HepG2 (cell line): Measurements from ENCODE around the gene CCDC158. TPM values are rescaled to one million over a fixed set of nuclear protein-coding genes. Genes with fewer than 3 reads are reported as not detected.

Experiments
- BORCS8-MEF2B ChIP-seq: sonication (generic); formaldehyde crosslinking; IDR thresholded peaks from 2 replicates; pipeline ENCODE4 v1.8.0; 2022; ENCODE audit warnings: mild to moderate bottlenecking, missing genetic modification reagents
- GTF2F1 ChIP-seq: fragments of 150-350 bp; IDR thresholded peaks from 2 replicates; pipeline ENCODE4 v1.6.1; 2014; ENCODE audit warnings: low read length
- KLF15 ChIP-seq: sonication (generic); formaldehyde crosslinking; IDR thresholded peaks from 2 replicates; pipeline ENCODE4 v1.8.1; 2023; ENCODE audit warnings: borderline replicate concordance, mild to moderate bottlenecking, inconsistent platforms, missing genetic modification reagents, mixed read lengths
- PRDM15 ChIP-seq: sonication (generic); formaldehyde crosslinking; IDR thresholded peaks from 2 replicates; pipeline ENCODE4 v1.4.0; 2020; ENCODE audit warnings: missing genetic modification reagents
- RFX3 ChIP-seq: IDR thresholded peaks from 2 replicates; pipeline ENCODE4 v1.6.1; 2016; ENCODE audit warnings: missing biosample characterization, missing genetic modification reagents
- ZNF20 ChIP-seq: sonication (generic); formaldehyde crosslinking; IDR thresholded peaks from 2 replicates; pipeline ENCODE4 v1.4.0; 2020; ENCODE audit warnings: mild to moderate bottlenecking, moderate library complexity, missing genetic modification reagents
- ZNF276 ChIP-seq: sonication (generic); formaldehyde crosslinking; IDR thresholded peaks from 2 replicates; pipeline ENCODE4 v1.4.0; 2020; ENCODE audit warnings: mild to moderate bottlenecking, low read depth, missing genetic modification reagents
- ZNF460 ChIP-seq: sonication (generic); formaldehyde crosslinking; IDR thresholded peaks from 2 replicates; pipeline ENCODE4 v1.5.1; 2020; ENCODE audit warnings: missing genetic modification reagents, mild to moderate bottlenecking, borderline replicate concordance
- ZNF768 ChIP-seq: sonication (generic); formaldehyde crosslinking; IDR thresholded peaks from 2 replicates; pipeline ENCODE4 v1.4.0; 2020; ENCODE audit warnings: missing genetic modification reagents
- polyA plus RNA-seq, 8 experiments: library from polyadenylated mRNA; depleted of rRNA in 3 of 8; stranded (reverse) in 7 of 8; unstranded in 1 of 8; fragments of >200 nt; fragmentation: Illumina TruSeq in 4 of 8; extraction: Trizol in 4 of 8; gene quantifications; 2 replicates each; pipeline versions ENCODE4 v1.2.1 to v1.2.3, GENCODE V29; 2011 to 2016; ENCODE audit warnings: low read depth in 4 of 8, missing spikeins in 1 of 8, mixed read lengths in 1 of 8; ENCODE audit not compliant: insufficient read depth in 1 of 8
- total RNA-seq, 5 experiments: library from RNA; depleted of rRNA; stranded (reverse); fragments of >200 nt; fragmentation: Illumina TruSeq; extraction: Trizol; gene quantifications; 2 replicates each; pipeline ENCODE4 v1.2.3, GENCODE V29; 2016; ENCODE audit warnings: low read depth in 1 of 5
- TF ChIP-seq, protein P1 (sequence below): sonication (generic); formaldehyde crosslinking; IDR thresholded peaks from 2 replicates; pipeline ENCODE4 v1.4.0; 2020; ENCODE audit warnings: mild to moderate bottlenecking, missing genetic modification reagents
- TF ChIP-seq, protein P2 (sequence below), 2 experiments: sonication (generic) in 1 of 2; formaldehyde crosslinking in 1 of 2; IDR thresholded peaks; 2 replicates each; pipeline versions ENCODE4 v1.4.0 to v1.6.1; 2018 to 2020; ENCODE audit warnings: missing genetic modification reagents in 2 of 2, borderline replicate concordance in 1 of 2, low read depth in 1 of 2, mild to moderate bottlenecking in 1 of 2, missing biosample characterization in 1 of 2
- TF ChIP-seq, protein P3 (sequence below): sonication (generic); formaldehyde crosslinking; IDR thresholded peaks from 2 replicates; pipeline ENCODE4 v1.8.0; 2022; ENCODE audit warnings: missing genetic modification reagents, mild to moderate bottlenecking, inconsistent platforms, borderline replicate concordance
- TF ChIP-seq, protein P4 (sequence below): sonication (generic); formaldehyde crosslinking; IDR thresholded peaks from 2 replicates; pipeline ENCODE4 v1.8.1; 2023; ENCODE audit warnings: mild to moderate bottlenecking, missing genetic modification reagents

CCDC158 gene
- total and polyA plus RNA-seq, 2 of the 13 experiments (the other 11 are each of a cell fraction or from before 2014, with no cell fraction given) = not detected

DNA sequence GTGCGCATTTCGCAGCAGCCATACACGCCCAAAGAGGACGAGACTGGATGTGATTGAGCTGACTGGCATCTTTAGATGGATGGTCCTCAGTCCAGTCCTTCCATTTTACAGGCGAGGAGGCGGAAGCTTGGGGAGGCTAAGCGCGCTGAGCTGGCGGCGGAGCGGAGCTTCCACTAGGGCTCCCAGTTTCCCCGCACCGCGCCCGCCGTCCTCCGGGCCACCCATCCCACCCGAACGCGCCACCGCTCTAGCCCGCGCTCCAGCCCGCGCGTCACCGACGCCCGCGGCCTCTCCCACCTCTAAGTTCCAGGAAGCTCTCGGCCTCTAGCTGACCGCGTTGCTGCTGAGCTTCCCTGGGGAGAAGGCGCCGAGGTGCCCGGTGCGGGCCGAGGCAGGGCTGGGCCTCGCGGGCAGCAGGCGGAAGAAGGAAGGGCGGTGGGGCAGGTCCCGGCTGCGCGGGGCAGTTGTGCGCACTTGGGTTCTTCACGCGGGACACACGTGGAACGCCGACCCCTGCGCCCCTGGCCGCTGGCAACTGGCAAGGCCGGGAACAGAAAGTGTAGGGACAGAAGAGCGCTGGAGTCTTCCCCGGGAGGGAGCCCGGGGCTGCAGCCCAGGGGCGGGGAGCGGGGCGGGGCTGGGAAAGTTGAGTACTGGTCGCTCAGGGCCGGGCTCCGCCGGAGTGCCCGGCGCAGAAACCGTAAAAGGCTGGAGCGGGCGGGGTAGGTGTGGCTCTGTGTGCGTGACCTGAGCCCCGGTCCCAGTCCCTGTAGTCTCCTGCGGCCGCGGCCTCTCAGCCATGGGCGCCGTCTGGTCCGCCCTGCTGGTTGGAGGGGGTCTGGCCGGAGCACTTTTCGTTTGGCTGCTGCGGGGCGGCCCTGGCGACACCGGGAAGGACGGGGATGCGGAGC, 114.7 kb downstream of the CCDC158 start, which contains the start of gene STBD1 (continued):
- TF ChIP-seq BORCS8-MEF2B = peak; percentile 81
- 0 out of 2 replicates have a peak, but pooled peaks have one; percentile 24 for TF ChIP-seq PRDM15
- TF ChIP-seq ZNF20 (CRISPR knock-in tag) = no peak
- peak; percentile 49; the same call in 1 of the 2 replicates for TF ChIP-seq ZNF768 (CRISPR knock-in tag)
- TF ChIP-seq RFX3 (CRISPR knock-in tag) = no peak
- TF ChIP-seq ZNF460 (CRISPR knock-in tag) = no peak
- TF ChIP-seq, protein P1, sequence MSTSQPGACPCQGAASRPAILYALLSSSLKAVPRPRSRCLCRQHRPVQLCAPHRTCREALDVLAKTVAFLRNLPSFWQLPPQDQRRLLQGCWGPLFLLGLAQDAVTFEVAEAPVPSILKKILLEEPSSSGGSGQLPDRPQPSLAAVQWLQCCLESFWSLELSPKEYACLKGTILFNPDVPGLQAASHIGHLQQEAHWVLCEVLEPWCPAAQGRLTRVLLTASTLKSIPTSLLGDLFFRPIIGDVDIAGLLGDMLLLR = peak; percentile 56; the same call in 1 of the 2 replicates
- no peak for TF ChIP-seq GTF2F1
- TF ChIP-seq, protein P2, sequence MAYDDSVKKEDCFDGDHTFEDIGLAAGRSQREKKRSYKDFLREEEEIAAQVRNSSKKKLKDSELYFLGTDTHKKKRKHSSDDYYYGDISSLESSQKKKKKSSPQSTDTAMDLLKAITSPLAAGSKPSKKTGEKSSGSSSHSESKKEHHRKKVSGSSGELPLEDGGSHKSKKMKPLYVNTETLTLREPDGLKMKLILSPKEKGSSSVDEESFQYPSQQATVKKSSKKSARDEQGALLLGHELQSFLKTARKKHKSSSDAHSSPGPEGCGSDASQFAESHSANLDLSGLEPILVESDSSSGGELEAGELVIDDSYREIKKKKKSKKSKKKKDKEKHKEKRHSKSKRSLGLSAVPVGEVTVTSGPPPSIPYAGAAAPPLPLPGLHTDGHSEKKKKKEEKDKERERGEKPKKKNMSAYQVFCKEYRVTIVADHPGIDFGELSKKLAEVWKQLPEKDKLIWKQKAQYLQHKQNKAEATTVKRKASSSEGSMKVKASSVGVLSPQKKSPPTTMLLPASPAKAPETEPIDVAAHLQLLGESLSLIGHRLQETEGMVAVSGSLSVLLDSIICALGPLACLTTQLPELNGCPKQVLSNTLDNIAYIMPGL (CRISPR knock-in tag; IDR thresholded peaks at IDR 0.05; ENCODE audit: borderline replicate concordance in 1 of 2, low read depth in 1 of 2) = peak; percentile 55 to 90; a peak in 3 of 4 replicates
- TF ChIP-seq, protein P3, sequence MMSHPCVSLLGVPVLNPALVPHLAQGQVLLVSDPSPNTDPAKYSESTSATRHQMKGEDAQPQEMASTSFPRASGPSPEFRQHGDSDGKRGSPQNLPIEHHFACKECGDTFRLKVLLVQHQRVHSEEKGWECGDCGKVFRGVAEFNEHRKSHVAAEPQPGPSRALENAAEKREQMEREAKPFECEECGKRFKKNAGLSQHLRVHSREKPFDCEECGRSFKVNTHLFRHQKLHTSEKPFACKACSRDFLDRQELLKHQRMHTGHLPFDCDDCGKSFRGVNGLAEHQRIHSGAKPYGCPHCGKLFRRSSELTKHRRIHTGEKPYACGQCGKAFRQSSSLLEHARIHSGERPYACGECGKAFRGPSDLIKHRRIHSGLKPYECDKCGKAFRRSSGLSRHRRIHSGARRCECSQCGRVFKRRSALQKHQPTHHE (CRISPR knock-in tag) = no peak
- no peak for TF ChIP-seq ZNF276 (CRISPR knock-in tag)
- TF ChIP-seq KLF15 (CRISPR knock-in tag) = no peak
- TF ChIP-seq, protein P4, sequence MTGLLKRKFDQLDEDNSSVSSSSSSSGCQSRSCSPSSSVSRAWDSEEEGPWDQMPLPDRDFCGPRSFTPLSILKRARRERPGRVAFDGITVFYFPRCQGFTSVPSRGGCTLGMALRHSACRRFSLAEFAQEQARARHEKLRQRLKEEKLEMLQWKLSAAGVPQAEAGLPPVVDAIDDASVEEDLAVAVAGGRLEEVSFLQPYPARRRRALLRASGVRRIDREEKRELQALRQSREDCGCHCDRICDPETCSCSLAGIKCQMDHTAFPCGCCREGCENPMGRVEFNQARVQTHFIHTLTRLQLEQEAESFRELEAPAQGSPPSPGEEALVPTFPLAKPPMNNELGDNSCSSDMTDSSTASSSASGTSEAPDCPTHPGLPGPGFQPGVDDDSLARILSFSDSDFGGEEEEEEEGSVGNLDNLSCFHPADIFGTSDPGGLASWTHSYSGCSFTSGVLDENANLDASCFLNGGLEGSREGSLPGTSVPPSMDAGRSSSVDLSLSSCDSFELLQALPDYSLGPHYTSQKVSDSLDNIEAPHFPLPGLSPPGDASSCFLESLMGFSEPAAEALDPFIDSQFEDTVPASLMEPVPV = no peak; the same call in 1 of the 2 replicates
